HepG2 (cell line): ENCODE measurements around the gene SH3YL1. TPM values are rescaled to one million over a fixed set of nuclear protein-coding genes. Genes with fewer than 3 reads are reported as not detected.

Source experiments
- DR1 ChIP-seq: sonication (generic); formaldehyde crosslinking; IDR thresholded peaks from 2 replicates; pipeline ENCODE4 v1.8.0; 2021; ENCODE audit warnings: mild to moderate bottlenecking, missing genetic modification reagents, inconsistent platforms
- FOSL2 ChIP-seq: sonication (generic); formaldehyde crosslinking; IDR thresholded peaks from 2 replicates; pipeline ENCODE4 v1.4.0; 2020; ENCODE audit warnings: missing genetic modification reagents
- HNRNPK ChIP-seq: fragments of 200-400 bp; formaldehyde crosslinking; IDR thresholded peaks from 2 replicates; pipeline ENCODE4 v1.6.1; 2018; ENCODE audit warnings: low read length, low read depth, moderate library complexity, mild to moderate bottlenecking; ENCODE audit not compliant: poor library complexity, severe bottlenecking
- JUND ChIP-seq: sonication (generic); formaldehyde crosslinking; IDR thresholded peaks from 2 replicates; pipeline ENCODE4 v1.8.0; 2022; ENCODE audit warnings: mild to moderate bottlenecking, missing genetic modification reagents
- KAT8 ChIP-seq: IDR thresholded peaks from 2 replicates; pipeline ENCODE4 v1.6.1; 2016; ENCODE audit warnings: missing genetic modification reagents, missing compliant biosample characterization
- KLF6 ChIP-seq: IDR thresholded peaks from 2 replicates; pipeline ENCODE4 v1.8.0; 2016; ENCODE audit warnings: missing biosample characterization, missing genetic modification reagents
- MTF1 ChIP-seq: sonication (generic); formaldehyde crosslinking; IDR thresholded peaks from 2 replicates; pipeline ENCODE4 v1.5.0; 2020; ENCODE audit warnings: missing genetic modification reagents
- NR1H2 ChIP-seq: sonication (generic); formaldehyde crosslinking; IDR thresholded peaks from 2 replicates; pipeline ENCODE4 v1.8.1; 2022; ENCODE audit warnings: low read depth, missing genetic modification reagents, borderline replicate concordance
- PCBP2 ChIP-seq: fragments of 200-400 bp; formaldehyde crosslinking; optimal IDR thresholded peaks from 2 replicates; pipeline ENCODE3; 2018; ENCODE audit warnings: low read length, low read depth; ENCODE audit not compliant: poor library complexity, severe bottlenecking
- RBM39 ChIP-seq: fragments of 200-400 bp; formaldehyde crosslinking; IDR thresholded peaks from one replicate; pipeline ENCODE4 v1.6.1; 2018; ENCODE audit warnings: antibody characterized with exemption, mild to moderate bottlenecking, low read depth, low read length; ENCODE audit not compliant: poor library complexity, severe bottlenecking
- SAP130 ChIP-seq: IDR thresholded peaks from 2 replicates; pipeline ENCODE4 v1.6.1; 2016; ENCODE audit warnings: low read depth
- SMAD3 ChIP-seq: sonication (generic); formaldehyde crosslinking; IDR thresholded peaks from 2 replicates; pipeline ENCODE4 v1.4.0; 2020; ENCODE audit warnings: missing genetic modification reagents
- TEAD3 ChIP-seq: optimal IDR thresholded peaks from 2 replicates; pipeline ENCODE3; 2016; ENCODE audit warnings: borderline replicate concordance
- THAP8 ChIP-seq: sonication (generic); formaldehyde crosslinking; IDR thresholded peaks from 2 replicates; pipeline ENCODE4 v1.5.1; 2020; ENCODE audit warnings: missing genetic modification reagents, mild to moderate bottlenecking, borderline replicate concordance
- ZMYM4 ChIP-seq: sonication (generic); formaldehyde crosslinking; IDR thresholded peaks from 2 replicates; pipeline ENCODE4 v1.8.1; 2023; ENCODE audit warnings: mild to moderate bottlenecking, missing genetic modification reagents
- ZNF143 ChIP-seq: sonication (generic); formaldehyde crosslinking; IDR thresholded peaks from 2 replicates; pipeline ENCODE4 v1.4.0; 2020; ENCODE audit warnings: missing genetic modification reagents
- ZNF512B ChIP-seq: sonication (generic); formaldehyde crosslinking; IDR thresholded peaks from 2 replicates; pipeline ENCODE4 v1.5.1; 2020; ENCODE audit warnings: missing genetic modification reagents, mild to moderate bottlenecking, borderline replicate concordance
- ZNF678 ChIP-seq: sonication (generic); formaldehyde crosslinking; IDR thresholded peaks from 2 replicates; pipeline ENCODE4 v1.4.0; 2020; ENCODE audit warnings: mild to moderate bottlenecking, missing genetic modification reagents
- ZNF878 ChIP-seq: sonication (generic); formaldehyde crosslinking; IDR thresholded peaks from 2 replicates; pipeline ENCODE4 v1.8.1; 2023; ENCODE audit warnings: mild to moderate bottlenecking, missing genetic modification reagents, moderate library complexity
- polyA plus RNA-seq, 8 experiments: library from polyadenylated mRNA; depleted of rRNA in 3 of 8; stranded (reverse) in 7 of 8; unstranded in 1 of 8; fragments of >200 nt; fragmentation: Illumina TruSeq in 4 of 8; extraction: Trizol in 4 of 8; gene quantifications; 2 replicates each; pipeline versions ENCODE4 v1.2.1 to v1.2.3, GENCODE V29; 2011 to 2016; ENCODE audit warnings: low read depth in 4 of 8, missing spikeins in 1 of 8, mixed read lengths in 1 of 8; ENCODE audit not compliant: insufficient read depth in 1 of 8
- total RNA-seq, 5 experiments: library from RNA; depleted of rRNA; stranded (reverse); fragments of >200 nt; fragmentation: Illumina TruSeq; extraction: Trizol; gene quantifications; 2 replicates each; pipeline ENCODE4 v1.2.3, GENCODE V29; 2016; ENCODE audit warnings: low read depth in 1 of 5
- TF ChIP-seq, protein P1 (sequence below): IDR thresholded peaks from 2 replicates; pipeline ENCODE4 v1.6.1; 2016; ENCODE audit warnings: mild to moderate bottlenecking, missing biosample characterization, missing genetic modification reagents
- TF ChIP-seq, protein P2 (sequence below), 2 experiments: sonication (generic) in 1 of 2; formaldehyde crosslinking in 1 of 2; IDR thresholded peaks; 2 replicates each; pipeline versions ENCODE4 v1.4.0 to v1.6.1; 2018 to 2020; ENCODE audit warnings: missing genetic modification reagents in 2 of 2, borderline replicate concordance in 1 of 2, low read depth in 1 of 2, mild to moderate bottlenecking in 1 of 2, missing biosample characterization in 1 of 2
- TF ChIP-seq, protein P3 (sequence below): conservative IDR thresholded peaks from 2 replicates; pipeline ENCODE4 v1.6.1; 2018; ENCODE audit warnings: missing genetic modification reagents

SH3YL1 gene
- total and polyA plus RNA-seq, 2 of the 13 experiments (the other 11 are each of a cell fraction or from before 2014, with no cell fraction given): 13.0 to 48.2 TPM

- TF ChIP-seq SAP130 (CRISPR knock-in tag) (peak; percentile 56; the same call in 1 of the 2 replicates), ZNF678 (CRISPR knock-in tag) (no peak), NR1H2 (CRISPR knock-in tag) (no peak), RBM39 (no peak), ZNF143 (no peak), JUND (CRISPR knock-in tag) (no peak), ZMYM4 (CRISPR knock-in tag) (no peak), TEAD3 (CRISPR knock-in tag) (peak; percentile 20), ZNF512B (CRISPR knock-in tag) (no peak), DR1 (CRISPR knock-in tag) (no peak), THAP8 (CRISPR knock-in tag) (no peak), MTF1 (CRISPR knock-in tag) (no peak), SMAD3 (CRISPR knock-in tag) (no peak), PCBP2 (peak; percentile 90), KAT8 (peak; percentile 40; the same call in 1 of the 2 replicates), KLF6 (CRISPR knock-in tag) (no peak), FOSL2 (CRISPR knock-in tag) (0 out of 2 replicates have a peak, but pooled peaks have one; percentile 8), HNRNPK (peak; percentile 92), ZNF878 (CRISPR knock-in tag) (no peak)
- TF ChIP-seq, protein P1, sequence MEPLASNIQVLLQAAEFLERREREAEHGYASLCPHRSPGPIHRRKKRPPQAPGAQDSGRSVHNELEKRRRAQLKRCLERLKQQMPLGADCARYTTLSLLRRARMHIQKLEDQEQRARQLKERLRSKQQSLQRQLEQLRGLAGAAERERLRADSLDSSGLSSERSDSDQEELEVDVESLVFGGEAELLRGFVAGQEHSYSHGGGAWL (CRISPR knock-in tag): no peak
- TF ChIP-seq, protein P2, sequence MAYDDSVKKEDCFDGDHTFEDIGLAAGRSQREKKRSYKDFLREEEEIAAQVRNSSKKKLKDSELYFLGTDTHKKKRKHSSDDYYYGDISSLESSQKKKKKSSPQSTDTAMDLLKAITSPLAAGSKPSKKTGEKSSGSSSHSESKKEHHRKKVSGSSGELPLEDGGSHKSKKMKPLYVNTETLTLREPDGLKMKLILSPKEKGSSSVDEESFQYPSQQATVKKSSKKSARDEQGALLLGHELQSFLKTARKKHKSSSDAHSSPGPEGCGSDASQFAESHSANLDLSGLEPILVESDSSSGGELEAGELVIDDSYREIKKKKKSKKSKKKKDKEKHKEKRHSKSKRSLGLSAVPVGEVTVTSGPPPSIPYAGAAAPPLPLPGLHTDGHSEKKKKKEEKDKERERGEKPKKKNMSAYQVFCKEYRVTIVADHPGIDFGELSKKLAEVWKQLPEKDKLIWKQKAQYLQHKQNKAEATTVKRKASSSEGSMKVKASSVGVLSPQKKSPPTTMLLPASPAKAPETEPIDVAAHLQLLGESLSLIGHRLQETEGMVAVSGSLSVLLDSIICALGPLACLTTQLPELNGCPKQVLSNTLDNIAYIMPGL (CRISPR knock-in tag; IDR thresholded peaks at IDR 0.05; ENCODE audit: borderline replicate concordance in 1 of 2, low read depth in 1 of 2): peak in 1 of 2 experiments; percentile 33; a peak in 1 of 4 replicates
- TF ChIP-seq, protein P3, sequence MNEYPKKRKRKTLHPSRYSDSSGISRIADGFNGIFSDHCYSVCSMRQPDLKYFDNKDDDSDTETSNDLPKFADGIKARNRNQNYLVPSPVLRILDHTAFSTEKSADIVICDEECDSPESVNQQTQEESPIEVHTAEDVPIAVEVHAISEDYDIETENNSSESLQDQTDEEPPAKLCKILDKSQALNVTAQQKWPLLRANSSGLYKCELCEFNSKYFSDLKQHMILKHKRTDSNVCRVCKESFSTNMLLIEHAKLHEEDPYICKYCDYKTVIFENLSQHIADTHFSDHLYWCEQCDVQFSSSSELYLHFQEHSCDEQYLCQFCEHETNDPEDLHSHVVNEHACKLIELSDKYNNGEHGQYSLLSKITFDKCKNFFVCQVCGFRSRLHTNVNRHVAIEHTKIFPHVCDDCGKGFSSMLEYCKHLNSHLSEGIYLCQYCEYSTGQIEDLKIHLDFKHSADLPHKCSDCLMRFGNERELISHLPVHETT: no peak
Observed at GRCh38 chr2:246489-247144, 17.2 kb downstream of the SH3YL1 start (continued).
